ENCODE results near the gene KRTAP1-5.
"Not testable (repeated sequence)": the region's sequence is repeated elsewhere in the genome, so short reads cannot be mapped to it uniquely, and the experiment has no call there.

The KRTAP1-5 gene, protein sequence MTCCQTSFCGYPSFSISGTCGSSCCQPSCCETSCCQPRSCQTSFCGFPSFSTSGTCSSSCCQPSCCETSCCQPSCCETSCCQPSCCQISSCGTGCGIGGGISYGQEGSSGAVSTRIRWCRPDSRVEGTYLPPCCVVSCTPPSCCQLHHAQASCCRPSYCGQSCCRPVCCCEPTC

GRCh38 chr17:41026715-41027471 lies at the start of gene KRTAP1-5:
TSS of gene KRTAP1-5 (minus strand) at chr17:41027208. CDS start at chr17:41027155, 53 bp downstream.
- ATAC-seq (no peak), DNase-seq (no peak)

DNA sequence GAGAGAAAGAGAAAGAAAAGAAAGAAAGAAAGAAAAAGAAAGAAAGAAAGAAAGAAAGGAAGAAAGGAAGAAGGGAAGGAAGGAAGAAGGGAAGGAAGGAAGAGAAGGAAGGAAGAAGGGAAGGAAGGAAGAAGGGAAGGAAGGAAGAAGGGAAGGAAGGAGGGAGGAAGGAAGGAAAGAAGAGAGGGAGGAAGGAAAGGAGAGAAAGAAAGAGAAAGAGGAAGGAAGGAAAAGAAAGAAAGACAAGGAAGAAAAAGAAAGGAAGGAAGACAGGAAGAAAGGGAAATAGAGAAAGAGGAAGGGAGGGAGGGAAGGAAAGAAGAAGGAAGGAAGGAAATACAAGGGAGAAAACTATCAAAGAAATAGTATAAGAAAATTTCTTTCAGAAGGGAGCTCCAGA lies 49.8 kb upstream of the KRTAP1-5 start:
- ATAC-seq (no peak), DNase-seq (no peak)

GRCh38 chr17:41073676-41074075 lies 46.7 kb upstream of the KRTAP1-5 start:
- DNase-seq (no peak), ATAC-seq (no peak)

- ATAC-seq (no peak), DNase-seq (no peak)
These were observed 44.8 kb upstream of the KRTAP1-5 start for GRCh38 chr17:41071606-41072360.

GRCh38 chr17:41069031-41069430 lies 42.0 kb upstream of the KRTAP1-5 start:
- no peak for DNase-seq

GRCh38 chr17:41067281-41067680 lies 40.3 kb upstream of the KRTAP1-5 start:
- ATAC-seq (no peak), DNase-seq (no peak)

More at GRCh38 chr17:41069031-41069430, 42.0 kb upstream of the KRTAP1-5 start:
- ATAC-seq, result no peak

GRCh38 chr17:41065829-41066624 lies 39.0 kb upstream of the KRTAP1-5 start, which contains the start of gene KRTAP2-4:
TSS of gene KRTAP2-4 (minus strand) at chr17:41065879. CDS start at chr17:41065845, 34 bp downstream.
- no peak for ATAC-seq
- DNase-seq, result no peak

GRCh38 chr17:41065016-41065689 lies 38.1 kb upstream of the KRTAP1-5 start:
- not testable (repeated sequence) for DNase-seq, ATAC-seq

DNA sequence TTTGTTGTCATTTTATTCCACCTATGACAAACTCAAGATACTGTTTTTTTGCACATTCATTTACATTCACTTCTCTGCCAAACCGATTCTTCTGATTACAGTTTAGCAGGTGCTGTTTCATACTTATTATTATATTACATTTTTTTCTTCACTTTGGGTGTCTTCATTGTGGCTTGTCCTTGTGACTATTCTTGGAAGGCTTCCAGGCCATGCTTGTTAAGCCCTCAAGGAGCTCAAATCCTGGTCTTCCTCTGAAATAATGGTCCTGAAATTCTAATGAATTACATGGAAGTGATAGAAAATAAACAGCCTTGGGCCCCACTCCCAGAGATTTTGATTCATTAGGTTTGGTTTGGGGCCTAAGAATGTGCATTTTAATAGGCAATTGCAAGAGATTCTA lies 37.3 kb upstream of the KRTAP1-5 start:
- no peak for ATAC-seq
- no peak for DNase-seq

- ATAC-seq, result no peak
These were observed 36.4 kb upstream of the KRTAP1-5 start for GRCh38 chr17:41063449-41063848.

GRCh38 chr17:41061964-41062363 lies 35.0 kb upstream of the KRTAP1-5 start:
- ATAC-seq (no peak), DNase-seq (no peak)

More at GRCh38 chr17:41063449-41063848, 36.4 kb upstream of the KRTAP1-5 start:
- no peak for DNase-seq

- ATAC-seq, result no peak
- DNase-seq, result no peak
These were observed 33.1 kb upstream of the KRTAP1-5 start, which contains the start of gene KRTAP2-3 for GRCh38 chr17:41060052-41060604. TSS of gene KRTAP2-3 (minus strand) at chr17:41060114. CDS start at chr17:41060050, 64 bp downstream.

- DNase-seq, ATAC-seq: not testable (repeated sequence)
These were observed 32.5 kb upstream of the KRTAP1-5 start for GRCh38 chr17:41059276-41060051.

DNA sequence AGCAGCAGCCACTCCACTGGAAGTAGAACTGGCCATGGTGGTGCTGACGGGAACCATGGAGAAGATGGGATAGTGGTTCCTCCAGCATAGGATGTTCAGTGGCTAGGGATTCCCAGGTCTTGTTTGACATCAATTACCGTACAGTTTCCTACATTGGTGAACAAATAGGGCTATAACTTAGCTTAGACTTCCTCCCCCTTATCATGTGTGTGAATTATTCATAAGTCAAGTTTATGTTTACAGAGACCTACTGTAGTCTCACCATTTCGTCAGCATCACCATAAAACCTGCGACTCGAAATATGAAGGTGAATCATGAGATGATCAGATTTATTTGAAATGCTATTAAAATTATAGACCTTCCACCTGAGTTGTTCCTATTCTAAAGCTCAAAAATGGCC lies 31.7 kb upstream of the KRTAP1-5 start:
- DNase-seq (no peak), ATAC-seq (no peak)

DNA sequence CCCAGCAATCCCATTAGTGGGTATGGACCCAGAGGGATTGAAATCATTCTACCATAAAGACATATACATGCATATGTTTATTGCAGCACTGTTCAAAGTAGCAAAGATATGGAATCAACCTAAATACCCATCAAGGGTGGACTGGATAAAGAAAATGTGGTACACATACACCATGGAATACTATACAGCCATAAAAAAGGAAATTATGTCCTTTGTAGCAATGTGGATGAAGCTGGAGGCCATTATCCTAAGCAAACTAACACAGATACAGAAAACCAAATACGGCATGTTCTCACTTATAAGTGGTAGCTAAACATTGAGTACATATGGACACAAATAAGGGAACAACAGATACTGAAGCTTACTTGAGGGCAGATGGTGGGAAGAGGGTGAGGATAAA lies 30.5 kb upstream of the KRTAP1-5 start:
- no peak for ATAC-seq
- DNase-seq, result no peak

DNA sequence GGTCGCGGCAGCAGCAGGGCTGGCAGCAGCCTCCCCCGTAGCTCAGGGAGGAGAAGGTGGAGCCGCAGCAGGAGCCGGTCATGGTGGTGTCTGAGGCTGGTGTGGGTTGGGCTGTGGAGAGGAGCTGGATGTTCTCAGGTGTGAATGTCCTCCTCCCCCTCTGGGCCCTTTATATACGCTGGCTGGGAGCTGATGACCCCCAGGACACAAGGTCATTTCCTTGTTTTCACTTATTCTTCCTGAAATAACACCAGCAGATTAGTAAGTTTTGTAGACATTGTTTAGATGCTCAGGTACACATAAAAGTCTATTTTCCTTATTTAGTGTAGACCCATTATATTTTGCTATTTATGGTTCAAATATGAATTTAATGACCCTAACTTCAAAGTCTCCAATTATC lies 28.1 kb upstream of the KRTAP1-5 start, which contains the start of gene KRTAP2-2:
KRTAP2-2 (minus strand) TSS at position 101 of the 400 bp plus-strand sequence; CDS start at position 82, 19 bp downstream.
- not testable (repeated sequence) for DNase-seq, ATAC-seq

GRCh38 chr17:41054556-41054955 lies 27.5 kb upstream of the KRTAP1-5 start:
- ATAC-seq, DNase-seq: not testable (repeated sequence)

- no peak for DNase-seq
- ATAC-seq, result no peak
These were observed 27.0 kb upstream of the KRTAP1-5 start for GRCh38 chr17:41054025-41054424.

DNA sequence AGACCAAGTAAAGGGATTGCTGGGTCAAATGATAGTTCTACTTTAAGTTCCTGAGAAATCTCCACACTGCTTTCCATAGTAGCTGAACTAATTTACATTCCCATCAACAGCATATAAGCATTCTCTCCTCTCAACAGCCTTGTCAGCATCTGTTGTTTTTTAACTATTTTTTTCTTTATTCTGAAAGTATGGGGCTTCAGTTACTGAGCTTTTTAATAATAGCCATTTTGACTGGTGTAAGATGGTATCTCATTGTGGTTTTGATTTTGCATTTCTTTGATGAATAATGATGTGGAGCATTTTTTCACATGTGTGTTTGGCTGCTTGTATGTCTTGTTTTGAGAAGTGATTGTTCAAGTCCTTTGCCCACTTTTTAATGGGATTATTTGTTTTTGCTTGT lies 25.6 kb upstream of the KRTAP1-5 start:
- no peak for ATAC-seq

GRCh38 chr17:41049110-41049509 lies 22.1 kb upstream of the KRTAP1-5 start:
- ATAC-seq (no peak), DNase-seq (no peak)

More for the DNA sequence above, 25.6 kb upstream of the KRTAP1-5 start:
- no peak for DNase-seq
